Activated CD8-positive, alpha-beta T cell treated with anti-CD3 and anti-CD28 coated beads for 36 hours (primary cell): ENCODE measurements around the gene USF1. TPM values are rescaled to one million over a fixed set of nuclear protein-coding genes. Genes with fewer than 3 reads are reported as not detected.

ENCODE experiments used
- ATAC-seq: fragments of 200-7000 bp; cut with Tn5 transposase; one replicate; pipeline ENCODE4 v1.10.0; 2021; ENCODE audit warnings: mild to moderate bottlenecking, moderate library complexity
- CTCF ChIA-PET: fragments of 350-600 bp; sonication (Branson Sonifier 250); formaldehyde crosslinking; loops from one replicate; lab custom pipeline; 2021; ENCODE audit warnings: antibody characterized with exemption; lab: Charles Lee
- POLR2A ChIA-PET: fragments of 350-600 bp; sonication (Branson Sonifier 250); formaldehyde crosslinking; loops from one replicate; lab custom pipeline; 2021; ENCODE audit warnings: antibody characterized with exemption; lab: Charles Lee
- DNase-seq: peaks from one replicate; pipeline ENCODE4 v3.0.0-alpha.2; 2020
- H3K27ac Mint-ChIP-seq: one replicate; pipeline ENCODE4 v1.8.0; 2021; ENCODE audit warnings: mild to moderate bottlenecking, mixed read lengths
- H3K27me3 Mint-ChIP-seq: one replicate; pipeline ENCODE4 v1.8.0; 2021; ENCODE audit warnings: mixed read lengths
- H3K36me3 Mint-ChIP-seq: one replicate; pipeline ENCODE4 v1.8.0; 2021; ENCODE audit warnings: low read depth, mixed read lengths
- H3K4me1 Mint-ChIP-seq: one replicate; pipeline ENCODE4 v1.8.0; 2021; ENCODE audit warnings: low read depth, mixed read lengths
- H3K4me3 Mint-ChIP-seq: one replicate; pipeline ENCODE4 v1.8.0; 2021; ENCODE audit warnings: mild to moderate bottlenecking, moderate library complexity, mixed read lengths
- H3K9me3 Mint-ChIP-seq: one replicate; pipeline ENCODE4 v1.8.0; 2021; ENCODE audit warnings: mixed read lengths
- intact Hi-C: fragments of 100-400 bp; cut with micrococcal nuclease; formaldehyde crosslinking; loops from one replicate; pipeline ENCODE4 v1.10.0; 2022
- total RNA-seq, 2 experiments: library from RNA; stranded (reverse); gene quantifications; one replicate each; pipeline ENCODE4 v1.2.3, GENCODE V29; 2021
- TF ChIP-seq, protein P1 (sequence below): fragments of 200-600 bp; IDR thresholded peaks from one replicate; pipeline ENCODE4 v1.8.0; 2022; ENCODE audit warnings: antibody characterized with exemption, mild to moderate bottlenecking

Gene USF1
- total RNA-seq, 2 experiments from 2014 or later: 50.0 to 52.1 TPM

DNA sequence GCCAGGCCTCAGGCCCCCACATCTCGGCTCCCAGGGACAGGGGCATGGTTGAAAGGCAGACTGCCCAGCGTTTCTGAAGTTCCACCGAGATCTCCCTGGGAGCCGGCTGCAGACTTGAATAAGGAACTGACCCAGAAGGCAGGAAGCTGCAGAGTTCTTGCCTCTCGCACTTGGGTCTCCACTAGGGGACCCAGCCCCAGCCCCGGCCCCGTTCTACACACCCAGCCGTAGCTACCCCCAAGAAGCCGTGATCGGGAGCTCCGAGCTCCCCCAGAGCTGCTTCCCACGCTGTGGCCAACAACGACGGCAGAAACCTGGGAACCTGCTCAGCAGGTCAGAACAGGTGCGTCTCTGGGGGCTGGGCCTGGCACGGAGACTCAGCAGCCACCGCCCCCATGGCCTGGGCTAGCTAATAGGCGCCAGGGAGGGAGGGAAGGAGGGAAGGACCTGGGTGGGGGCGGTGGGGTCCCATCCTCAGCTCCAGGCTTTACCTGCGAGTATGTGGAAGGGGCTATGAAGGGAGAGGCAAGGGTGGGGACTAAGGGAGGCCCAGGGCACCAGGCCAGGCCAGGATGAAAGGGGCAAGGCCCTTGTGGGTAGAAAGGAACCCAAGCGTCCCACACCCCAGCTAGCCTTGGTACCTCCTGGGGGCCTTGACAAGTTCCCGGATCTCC lies 43.6 kb upstream of the USF1 start, which contains the start of gene NECTIN4:
TSS of gene NECTIN4 (minus strand) at position 308 of the 674 bp plus-strand sequence. CDS start at position 46, 262 bp downstream.
- POLR2A ChIA-PET: interaction anchor here (1.0 to 2.8 kb wide), 2 partner anchors 16 to 19 kb away, joined by 3 to 13 read pairs; partner anchors contain the start of gene ARHGAP30
- ATAC-seq: no peak
- intact Hi-C loops: no loop called here
- Mint-ChIP-seq H3K27me3 (no peaks in the 10 kb centered on the region), H3K27ac (no peak within 1 kb of the TSS), H3K36me3 (no peaks in the 10 kb centered on the region), H3K4me1 (peaks cover 42% of the 10 kb centered on the region), H3K4me3 (no peak within 1 kb of the TSS), H3K9me3 (no peaks in the 10 kb centered on the region)
- no peak for DNase-seq
- TF ChIP-seq, protein P1, sequence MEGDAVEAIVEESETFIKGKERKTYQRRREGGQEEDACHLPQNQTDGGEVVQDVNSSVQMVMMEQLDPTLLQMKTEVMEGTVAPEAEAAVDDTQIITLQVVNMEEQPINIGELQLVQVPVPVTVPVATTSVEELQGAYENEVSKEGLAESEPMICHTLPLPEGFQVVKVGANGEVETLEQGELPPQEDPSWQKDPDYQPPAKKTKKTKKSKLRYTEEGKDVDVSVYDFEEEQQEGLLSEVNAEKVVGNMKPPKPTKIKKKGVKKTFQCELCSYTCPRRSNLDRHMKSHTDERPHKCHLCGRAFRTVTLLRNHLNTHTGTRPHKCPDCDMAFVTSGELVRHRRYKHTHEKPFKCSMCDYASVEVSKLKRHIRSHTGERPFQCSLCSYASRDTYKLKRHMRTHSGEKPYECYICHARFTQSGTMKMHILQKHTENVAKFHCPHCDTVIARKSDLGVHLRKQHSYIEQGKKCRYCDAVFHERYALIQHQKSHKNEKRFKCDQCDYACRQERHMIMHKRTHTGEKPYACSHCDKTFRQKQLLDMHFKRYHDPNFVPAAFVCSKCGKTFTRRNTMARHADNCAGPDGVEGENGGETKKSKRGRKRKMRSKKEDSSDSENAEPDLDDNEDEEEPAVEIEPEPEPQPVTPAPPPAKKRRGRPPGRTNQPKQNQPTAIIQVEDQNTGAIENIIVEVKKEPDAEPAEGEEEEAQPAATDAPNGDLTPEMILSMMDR: no peak
- CTCF ChIA-PET: interaction anchor here (0.8 to 1.5 kb wide), 4 partner anchors 8 to 92 kb away, joined by 3 to 5 read pairs (median 4); partner anchors contain the start of gene USF1

DNA sequence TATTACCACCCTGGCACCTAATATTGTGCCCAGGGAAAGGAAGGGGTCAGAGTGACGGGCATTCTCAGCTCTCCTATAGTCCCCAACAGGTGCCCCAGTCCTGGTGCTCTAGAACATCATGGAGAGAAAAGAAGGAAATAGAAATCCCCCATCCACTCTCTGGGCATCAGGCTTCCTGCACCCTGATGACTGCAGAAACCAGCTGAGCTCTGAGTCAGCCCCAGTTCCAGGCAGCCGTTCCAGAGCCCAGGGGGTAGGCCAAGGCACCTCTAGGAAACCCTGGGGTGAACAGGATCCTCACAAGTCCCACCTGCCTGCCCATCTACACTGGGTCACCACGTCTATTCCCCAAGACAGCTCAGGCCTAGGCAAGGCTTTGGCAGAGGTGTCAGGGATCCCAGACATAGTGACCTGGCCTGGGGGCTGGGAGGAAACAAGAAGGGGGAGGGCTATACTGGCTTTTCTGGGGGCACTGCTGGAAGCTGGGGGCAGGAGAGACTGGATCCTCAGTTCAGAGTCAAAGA lies 42.9 kb upstream of the USF1 start:
- Mint-ChIP-seq H3K4me1 (peaks cover 38% of the 10 kb centered on the region), H3K27me3 (no peaks in the 10 kb centered on the region), H3K27ac (no peak overlapping the region), H3K4me3 (no peak overlapping the region), H3K36me3 (no peaks in the 10 kb centered on the region), H3K9me3 (no peaks in the 10 kb centered on the region)
- intact Hi-C loops: no loop called here
- ChIA-PET POLR2A (interaction anchor here (1.0 to 2.8 kb wide), 2 partner anchors 15 to 18 kb away, joined by 3 to 13 read pairs; partner anchors contain the start of gene ARHGAP30), CTCF (interaction anchor here (1.0 to 1.5 kb wide), 3 partner anchors 9 to 91 kb away, joined by 3 to 5 read pairs (median 5); partner anchors contain the start of gene USF1)
- TF ChIP-seq, protein P1: no peak
- no peak for DNase-seq
- ATAC-seq: no peak

DNA sequence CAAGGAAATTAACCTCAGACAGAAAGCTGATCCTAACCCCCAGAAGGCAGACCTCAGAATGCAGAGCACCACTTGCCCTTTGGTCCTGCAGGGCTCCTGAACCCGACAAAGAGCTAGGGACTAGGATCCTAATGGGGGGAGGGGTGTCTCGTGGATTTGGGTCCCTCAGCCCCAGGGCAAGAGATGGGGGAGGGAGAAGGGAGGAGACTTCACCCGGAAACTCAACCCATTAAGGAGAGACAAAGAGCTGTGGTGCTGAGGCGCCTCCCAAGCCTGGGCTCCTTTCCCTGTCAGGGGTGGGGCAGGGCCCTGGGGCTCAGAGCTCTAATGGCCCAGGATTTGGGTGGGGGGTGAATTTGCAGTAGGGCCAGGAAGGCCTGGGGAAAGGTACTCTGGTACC lies 40.7 kb upstream of the USF1 start:
- POLR2A ChIA-PET: interaction anchor here (1.1 to 1.3 kb wide), 2 partner anchors 10 to 12 kb away, joined by 4 to 8 read pairs; partner anchors contain the start of gene KLHDC9

DNA sequence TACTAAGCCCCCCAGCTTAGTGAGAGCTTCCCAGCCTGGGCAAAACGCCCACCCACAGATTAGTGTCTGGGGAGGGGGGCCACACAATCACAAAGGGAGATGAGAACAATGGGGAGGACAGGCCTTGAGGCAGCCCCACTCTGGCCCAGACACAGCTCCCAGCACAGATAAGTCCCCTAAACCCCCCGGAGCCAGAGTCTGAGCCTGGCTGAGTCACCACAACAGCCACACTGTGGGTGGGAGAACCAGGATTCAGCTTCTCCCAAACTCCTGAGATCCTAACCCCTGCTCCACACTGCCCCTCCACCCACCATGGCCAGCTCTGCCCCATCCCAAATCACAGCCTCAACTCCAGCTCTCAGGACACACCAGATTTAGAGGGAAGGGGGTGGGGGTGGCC lies 39.4 kb upstream of the USF1 start:
- TF ChIP-seq, protein P1: no peak
- intact Hi-C loops: no loop called here
- POLR2A ChIA-PET: interaction anchor here (1.2 to 1.8 kb wide), 3 partner anchors 12 to 39 kb away, joined by 4 to 7 read pairs (median 4); partner anchors contain the start of genes ARHGAP30 and USF1
- CTCF ChIA-PET: interaction anchor here (0.7 to 4.7 kb wide), 4 partner anchors 12 to 16 kb away, joined by 3 to 34 read pairs (median 10); partner anchors contain the start of genes ARHGAP30 and KLHDC9
- ATAC-seq: no peak
- DNase-seq: no peak
- Mint-ChIP-seq H3K4me1 (peaks cover 3% of the 10 kb centered on the region), H3K27ac (no peak overlapping the region), H3K9me3 (no peaks in the 10 kb centered on the region), H3K27me3 (no peaks in the 10 kb centered on the region), H3K36me3 (no peaks in the 10 kb centered on the region), H3K4me3 (no peak overlapping the region)

More for the DNA sequence above, 40.7 kb upstream of the USF1 start:
- H3K27ac Mint-ChIP-seq: no peak overlapping the region
- CTCF ChIA-PET: interaction anchor here (1.2 to 4.7 kb wide), 4 partner anchors 9 to 16 kb away, joined by 3 to 34 read pairs (median 10); partner anchors contain the start of genes ARHGAP30 and KLHDC9
- H3K9me3 Mint-ChIP-seq: no peaks in the 10 kb centered on the region
- peaks cover 16% of the 10 kb centered on the region for H3K4me1 Mint-ChIP-seq
- H3K27me3 Mint-ChIP-seq: no peaks in the 10 kb centered on the region
- TF ChIP-seq, protein P1: no peak
- DNase-seq (no peak), ATAC-seq (no peak)
- no peaks in the 10 kb centered on the region for H3K36me3 Mint-ChIP-seq
- intact Hi-C loops: no loop called here
- no peak overlapping the region for H3K4me3 Mint-ChIP-seq
